Effector CD8-positive, alpha-beta T cell (primary cell): ENCODE data around the gene ELMO1.

Source experiments
- DNase-seq: peaks from one replicate; lab custom pipeline; 2025; lab: John Stamatoyannopoulos, UW

ELMO1 gene

DNA sequence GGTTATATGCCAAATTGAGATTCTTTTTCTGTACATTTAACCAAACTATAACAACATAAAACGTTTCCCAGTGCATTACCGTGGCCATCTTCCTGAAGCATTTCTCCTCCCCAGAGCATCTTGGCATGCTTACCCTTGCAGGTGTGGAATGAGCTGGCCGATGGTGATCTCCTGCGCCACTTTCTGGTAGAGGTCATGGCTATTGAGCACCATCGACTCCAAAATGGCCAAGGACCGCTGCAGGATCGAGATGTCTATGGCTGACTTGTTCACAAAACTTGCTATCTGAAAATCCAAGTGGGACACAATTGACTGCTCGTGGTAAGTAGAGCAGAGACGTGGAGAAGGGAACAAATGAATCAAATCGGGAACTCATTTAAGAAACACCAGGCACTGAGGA, 223.9 kb downstream of the ELMO1 start:
- DNase-seq, result no peak

DNA sequence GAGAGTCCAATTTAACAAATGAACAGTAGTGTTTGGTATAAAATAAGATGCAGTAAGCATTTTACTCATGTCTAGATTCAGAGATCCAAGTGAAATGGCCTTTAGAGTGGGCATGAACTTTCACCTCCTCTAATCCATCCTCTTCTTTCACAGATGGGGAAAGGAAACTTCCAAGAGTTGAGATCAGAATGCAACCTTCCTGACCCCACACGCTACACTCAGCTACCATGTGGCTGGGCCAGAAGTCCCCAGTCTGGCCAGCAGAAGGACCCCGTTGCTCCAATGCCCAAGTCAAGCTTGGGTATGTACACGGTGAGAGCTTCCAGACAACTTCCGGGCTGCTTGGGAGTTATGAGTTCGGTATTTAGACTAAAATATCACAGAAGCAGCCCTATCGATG, 228.0 kb downstream of the ELMO1 start:
- no peak for DNase-seq

DNA sequence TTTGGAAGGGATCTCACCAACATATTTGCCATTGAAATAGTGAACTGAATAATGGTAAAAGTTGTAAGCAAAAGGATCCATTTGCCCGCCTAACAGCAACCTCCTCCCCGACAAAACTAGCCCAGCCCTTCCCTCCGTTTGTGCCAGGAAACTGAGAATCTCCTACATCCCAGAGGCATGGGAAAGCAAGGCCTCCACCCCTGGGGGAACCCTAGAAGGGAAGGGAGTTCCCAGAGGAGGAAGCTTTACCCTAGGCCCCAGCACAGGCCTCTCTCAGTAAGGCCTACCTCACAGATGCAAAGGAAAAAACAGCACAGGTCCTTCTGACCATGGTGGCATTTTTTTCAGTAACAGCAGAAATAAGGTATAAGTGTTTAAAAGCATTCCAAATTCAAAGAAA, 229.7 kb downstream of the ELMO1 start:
- DNase-seq, result no peak

DNA sequence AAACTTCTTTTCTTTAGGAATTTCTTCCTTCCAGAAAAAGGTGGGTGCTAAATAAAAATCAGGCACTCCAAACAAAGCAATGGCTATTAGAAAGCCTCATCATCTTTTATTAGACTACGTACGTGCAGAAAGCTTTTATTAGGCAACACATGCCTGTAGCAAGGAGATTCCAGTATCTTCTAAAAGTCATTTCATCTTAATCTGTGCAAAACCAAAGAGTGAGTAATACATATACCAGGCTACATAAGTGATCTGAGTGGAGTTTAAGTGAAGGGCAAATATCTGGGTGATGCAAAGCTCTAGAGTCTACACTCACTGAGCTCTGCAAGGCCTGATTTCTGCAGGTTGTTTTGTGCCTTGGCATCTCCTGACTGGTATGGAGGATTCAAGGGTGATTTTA, 231.7 kb downstream of the ELMO1 start:
- DNase-seq, result no peak

DNA sequence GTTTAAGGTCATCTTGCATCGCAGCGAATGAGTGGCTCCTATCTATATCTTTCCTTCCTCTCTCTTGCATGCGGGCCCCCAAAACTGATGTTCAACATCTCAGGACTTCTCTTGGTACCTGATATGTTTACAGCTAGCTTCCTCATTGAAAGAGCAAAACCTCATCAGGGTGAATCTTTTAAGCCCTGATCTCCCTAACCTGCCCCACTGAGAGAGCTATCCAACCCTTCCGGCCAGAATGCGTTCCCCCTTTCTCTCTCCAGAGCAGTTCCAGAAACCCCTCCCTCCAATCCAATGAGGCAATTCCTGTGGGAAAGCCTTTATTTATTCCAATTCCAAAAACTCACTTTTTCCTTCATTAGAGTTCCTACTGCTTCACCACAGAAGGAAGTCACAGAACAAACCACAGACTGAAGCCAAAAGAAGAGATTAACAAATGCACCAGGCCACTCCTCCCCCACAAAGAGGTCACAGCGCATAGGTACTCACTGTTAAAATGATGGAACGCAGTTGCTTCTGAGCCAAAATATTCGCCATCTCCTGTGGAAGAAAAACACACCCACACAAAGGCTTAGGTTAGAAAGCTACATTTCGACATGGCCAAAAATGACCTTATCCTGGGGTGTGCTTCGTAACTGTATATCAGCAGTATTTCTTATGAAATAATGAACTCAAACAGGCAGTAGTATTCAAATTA, 232.4 kb downstream of the ELMO1 start:
- no peak for DNase-seq

DNA sequence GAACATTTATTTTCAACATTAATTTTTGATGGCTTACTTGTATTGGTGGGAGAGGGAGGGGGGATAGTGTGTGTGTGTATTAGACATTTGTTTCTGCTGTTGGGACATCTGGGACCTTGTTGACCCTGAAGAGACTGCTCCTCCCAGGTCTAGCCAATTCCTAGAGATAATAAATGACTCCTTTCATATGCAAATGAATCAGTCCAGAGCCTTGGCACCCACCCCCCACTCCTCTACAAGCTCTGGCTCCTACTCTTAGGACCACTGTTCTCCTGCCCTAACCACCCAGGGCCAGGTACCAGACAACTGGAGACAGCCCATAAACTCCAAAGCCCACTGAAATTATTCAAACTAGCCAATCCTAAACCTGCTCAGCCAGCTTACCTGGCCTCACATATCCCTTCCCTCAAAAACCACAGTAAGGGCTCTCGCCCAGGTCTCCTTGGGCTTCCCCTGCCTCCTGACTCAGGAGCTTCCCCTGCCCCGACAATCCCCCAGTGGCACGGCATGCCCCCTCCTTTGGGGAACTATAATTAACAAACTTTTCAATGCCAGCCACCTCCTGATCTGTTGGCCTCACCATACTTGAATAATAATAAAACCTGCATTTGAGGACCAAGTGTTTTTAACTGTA, 233.3 kb downstream of the ELMO1 start:
- no peak for DNase-seq

DNA sequence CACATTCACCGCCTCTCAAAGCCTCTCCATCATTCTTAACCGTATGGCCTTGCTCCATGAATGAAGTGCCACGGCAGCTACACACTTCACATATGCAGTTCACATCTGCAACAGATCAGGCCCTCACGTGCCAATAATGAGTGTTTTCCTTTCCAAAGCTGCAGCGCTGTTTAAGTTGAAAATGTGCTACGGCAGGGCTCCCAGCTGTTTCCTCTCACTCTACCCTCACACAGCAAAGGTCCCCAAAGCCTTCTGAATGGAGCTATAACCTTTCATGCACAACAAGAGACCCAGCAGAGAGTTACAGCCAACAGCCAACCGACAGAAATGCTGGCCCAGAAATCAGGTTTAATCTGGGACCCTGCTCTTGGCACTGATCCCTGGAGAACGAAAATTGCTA, 236.1 kb downstream of the ELMO1 start:
- DNase-seq, result no peak

DNA sequence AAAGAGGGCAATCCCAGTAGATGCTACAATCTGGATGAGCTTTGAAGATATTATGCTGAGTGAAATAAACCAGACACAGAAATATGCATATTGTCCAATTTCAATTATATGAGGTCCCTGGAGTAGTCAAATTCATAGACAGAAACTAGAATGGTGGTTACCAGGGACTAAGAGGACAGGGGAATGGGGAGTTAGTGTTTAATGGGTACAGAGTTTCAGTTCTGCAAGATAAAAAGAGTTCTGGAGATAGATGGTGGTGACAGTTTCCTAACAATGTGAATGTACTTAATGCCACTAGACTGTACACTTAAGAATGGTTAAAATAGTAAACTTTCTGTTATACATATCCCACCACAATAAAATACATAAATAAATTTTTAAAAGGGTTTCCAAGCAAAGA, 236.6 kb downstream of the ELMO1 start:
- no peak for DNase-seq

DNA sequence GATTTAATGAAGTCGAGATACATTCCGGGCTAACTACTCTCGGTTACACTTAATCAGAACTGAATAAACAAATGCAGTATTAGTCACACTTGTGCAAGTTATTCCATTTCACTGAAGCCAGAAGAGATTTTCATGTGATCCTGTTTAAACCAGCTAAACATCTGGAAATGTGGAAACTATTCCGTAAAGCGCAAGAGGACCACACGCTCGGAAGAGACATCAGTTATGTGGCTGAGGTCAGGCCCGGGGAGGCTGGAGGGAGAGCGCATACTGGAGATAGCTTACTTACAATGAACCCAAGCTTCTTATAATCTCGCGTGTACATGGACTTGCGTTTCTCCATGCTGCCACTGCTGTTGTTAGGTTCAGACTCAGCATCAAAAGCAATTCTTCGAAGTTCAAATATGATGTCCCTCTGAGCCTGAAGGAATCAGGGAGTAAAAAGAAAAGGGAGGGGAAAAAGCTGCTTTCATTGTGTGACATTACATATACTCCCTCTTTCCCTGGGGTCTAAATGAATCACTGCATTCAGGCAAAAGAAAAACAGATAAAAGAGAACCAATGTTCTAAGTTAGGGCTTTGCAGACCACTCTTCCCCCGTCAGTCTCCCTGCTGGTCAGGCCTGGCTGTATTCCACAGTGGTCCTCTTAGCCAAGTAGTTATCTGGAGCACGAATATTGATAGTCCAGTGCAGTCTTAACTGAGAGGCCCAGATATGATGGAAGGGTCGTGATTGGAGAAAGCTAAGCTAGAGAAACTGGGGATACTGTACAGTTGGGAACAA, 237.4 kb downstream of the ELMO1 start:
- no peak for DNase-seq

DNA sequence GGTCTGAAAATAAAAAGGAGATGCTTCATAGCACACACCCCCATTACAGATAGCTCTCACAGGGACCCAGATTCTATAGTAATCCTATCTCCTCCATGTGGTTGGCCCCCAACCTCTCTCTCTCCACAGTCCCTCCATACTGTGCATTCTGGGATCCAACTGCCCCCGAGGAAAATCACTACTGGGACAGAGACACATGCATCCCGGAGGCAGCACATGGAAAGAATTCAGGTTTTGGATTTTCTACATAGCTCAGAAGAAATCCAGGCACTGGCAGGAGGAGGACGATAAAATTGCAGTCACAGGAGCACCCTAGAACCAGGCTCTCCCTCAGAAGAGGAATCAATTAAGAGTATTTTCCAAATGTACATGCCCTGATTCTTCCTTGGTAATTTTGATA, 239.5 kb downstream of the ELMO1 start:
- no peak for DNase-seq

DNA sequence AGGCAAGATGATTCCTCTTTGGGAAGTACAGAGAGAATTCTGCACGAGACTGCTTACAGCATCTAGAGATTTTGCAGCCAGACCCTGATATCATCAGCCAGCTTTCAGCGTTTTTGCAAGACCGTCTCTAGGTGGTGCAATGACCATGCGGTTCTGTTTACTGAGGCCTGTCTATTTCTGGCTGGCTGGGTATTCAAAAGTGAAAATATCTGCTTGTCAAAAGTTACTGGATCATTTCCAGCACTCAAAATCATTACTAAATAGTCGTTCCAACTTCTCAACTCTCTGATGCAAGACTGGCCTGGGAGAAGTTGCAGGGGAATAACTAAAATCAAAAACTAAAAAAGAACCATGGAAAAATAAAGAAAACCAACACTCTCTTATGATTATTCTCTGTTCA, 240.1 kb downstream of the ELMO1 start:
- DNase-seq, result no peak

DNA sequence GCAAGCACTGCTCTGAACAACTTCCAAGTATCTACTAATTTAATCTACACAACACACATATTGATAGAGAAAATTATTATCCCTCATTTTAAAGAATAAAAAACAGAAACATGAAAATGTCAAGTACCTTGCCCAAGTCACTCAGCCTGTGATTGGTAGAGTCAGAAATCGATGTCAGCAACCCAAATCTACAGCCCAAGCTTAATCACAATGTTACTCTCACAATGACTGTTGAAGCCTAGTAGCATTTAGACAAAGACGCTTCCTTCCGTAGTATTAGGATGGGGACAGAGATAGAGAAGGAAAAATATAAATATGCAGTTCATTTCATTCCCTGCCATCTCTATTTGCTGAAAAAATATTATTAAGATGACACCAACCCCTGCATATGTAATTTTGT, 242.5 kb downstream of the ELMO1 start:
- no peak for DNase-seq

DNA sequence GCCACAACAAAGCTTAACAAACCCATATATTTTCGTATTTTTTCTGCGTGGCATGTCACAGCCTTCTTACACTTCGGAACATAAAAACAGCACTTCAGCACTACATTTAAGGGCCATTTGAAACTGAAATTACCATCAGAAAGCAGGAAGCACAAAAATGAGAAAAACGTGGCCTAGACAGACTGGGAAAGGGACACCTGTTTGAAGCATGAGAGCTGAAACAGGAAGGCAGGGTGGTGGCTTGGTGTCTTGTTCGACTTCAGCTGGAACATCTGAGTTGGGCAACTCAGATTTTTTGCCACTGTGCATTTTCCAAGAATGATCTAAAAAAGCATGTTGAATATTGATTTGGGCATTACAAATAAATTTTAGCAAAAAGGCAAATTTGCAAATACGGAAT, 243.2 kb downstream of the ELMO1 start:
- DNase-seq, result no peak

DNA sequence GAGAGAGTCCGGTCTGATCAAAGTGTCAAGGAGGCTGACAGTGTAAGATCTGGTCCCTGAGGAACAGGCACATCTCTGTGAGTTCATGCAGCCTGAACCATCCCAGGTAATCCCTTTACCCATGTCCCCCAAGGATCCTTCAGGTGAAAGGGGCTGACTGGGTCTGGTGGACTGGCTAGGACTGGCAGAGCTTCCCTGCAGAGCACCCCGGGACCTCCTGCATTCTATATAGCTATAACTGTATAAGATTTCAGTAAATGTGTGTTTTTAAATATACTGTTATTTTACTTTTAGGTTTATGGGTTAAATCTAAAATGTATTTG, 246.8 kb downstream of the ELMO1 start:
- DNase-seq, result no peak

DNA sequence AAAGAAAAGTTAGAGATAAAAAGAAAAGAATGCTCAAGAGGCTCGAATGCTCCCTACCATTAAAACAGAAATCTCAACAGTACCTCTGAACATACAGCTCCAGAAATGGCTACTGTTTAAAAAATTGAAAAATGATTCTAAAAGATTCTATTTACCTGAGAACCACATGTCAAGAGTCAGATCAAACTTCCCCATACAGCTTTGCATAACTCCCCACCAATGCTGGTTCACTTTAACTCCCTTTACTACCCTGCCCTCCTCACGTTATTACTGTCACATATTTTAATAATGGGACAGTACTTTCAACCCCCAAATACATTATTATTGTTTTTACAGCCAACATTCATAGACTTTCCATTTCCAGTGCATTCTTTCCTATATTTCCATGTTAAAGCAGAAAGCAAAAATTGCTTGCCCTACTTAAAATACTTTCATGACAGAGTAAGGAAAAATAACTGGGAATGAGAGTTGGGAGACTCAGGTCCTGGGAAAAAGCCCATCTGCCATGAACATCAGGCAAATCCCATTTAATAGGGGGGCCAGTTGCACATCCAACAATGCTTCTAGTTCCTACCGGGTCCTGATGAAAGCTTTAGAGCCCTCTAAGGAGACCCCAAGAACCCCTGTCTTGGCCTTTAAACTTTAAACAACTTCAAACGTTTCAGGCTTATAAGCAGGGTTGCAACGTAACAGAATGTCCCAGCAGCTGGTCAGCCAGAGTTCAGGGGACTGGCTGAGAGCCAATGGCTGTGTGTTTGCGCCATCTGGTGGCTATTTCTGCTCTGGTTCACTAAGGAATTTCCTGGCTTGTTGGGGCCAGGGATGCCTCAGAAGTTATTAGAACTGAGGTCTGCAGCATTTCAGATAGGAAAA, 247.4 kb downstream of the ELMO1 start:
- peak; percentile 8 for DNase-seq

DNA sequence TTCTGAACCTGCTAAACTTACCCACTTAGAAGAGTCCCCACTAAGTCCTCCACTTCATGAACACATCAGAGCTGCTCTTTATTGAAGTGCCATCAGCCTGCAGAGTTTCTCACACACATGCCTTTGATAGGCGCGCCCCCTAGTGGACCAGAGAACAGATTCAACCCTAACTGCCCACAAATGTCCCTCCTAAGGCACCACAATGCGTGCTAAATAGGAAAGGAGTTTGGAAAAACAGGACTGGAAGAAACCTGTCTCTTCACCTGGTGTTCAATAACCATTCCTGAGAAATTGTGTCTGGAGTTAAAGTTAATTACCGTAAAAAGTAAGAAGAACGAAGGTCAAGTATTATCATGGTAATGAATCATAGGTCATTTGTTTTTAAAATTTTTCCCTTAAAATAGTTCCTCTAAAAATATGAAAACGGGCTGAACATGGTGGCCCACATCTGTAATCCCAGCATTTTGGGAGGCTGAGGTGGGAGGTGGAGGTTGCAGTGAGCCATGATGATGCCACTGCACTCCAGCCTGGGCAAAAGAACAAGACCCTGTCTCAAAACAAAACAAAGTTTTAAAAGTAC, 249.7 kb downstream of the ELMO1 start:
- peak; percentile 69 for DNase-seq

DNA sequence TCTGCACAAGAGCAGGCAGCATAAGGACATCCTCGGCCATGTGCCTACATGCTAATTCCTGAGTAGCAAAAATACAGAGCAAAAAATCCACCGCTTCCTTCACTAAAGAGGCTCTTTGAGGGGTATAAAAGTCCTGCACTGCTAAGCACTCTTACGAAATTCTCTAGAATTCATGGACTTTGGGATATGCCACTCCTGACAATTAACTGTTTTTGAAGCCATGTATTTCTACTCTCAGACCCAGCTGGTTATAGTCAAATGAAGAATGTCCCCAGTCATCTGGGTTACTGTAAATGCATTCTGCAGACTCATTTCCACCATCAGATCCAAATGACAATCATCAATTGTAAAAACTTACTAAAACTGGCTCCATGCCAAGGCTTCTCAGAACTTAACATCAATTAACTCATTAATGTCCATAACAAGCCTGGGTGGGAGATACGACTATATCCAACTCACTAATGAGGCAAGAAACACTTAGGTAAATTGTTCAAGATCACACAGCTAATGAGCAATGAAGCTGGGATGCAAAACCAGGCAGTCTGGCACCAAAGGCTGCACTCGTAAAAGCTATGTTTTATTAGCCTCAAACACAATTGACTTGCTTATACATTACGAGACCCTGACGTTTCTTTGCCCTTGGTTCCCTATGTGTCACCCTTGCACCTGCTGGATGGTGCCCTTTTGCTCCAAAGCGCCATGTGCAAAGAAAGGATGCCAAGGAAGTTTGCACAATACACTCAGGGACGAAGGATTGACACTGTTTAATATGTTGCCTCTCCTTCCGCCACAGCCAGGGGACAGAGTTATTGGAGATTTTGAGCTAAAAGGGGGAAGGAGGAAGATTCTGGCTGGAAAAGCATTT, 250.4 kb downstream of the ELMO1 start:
- no peak for DNase-seq

DNA sequence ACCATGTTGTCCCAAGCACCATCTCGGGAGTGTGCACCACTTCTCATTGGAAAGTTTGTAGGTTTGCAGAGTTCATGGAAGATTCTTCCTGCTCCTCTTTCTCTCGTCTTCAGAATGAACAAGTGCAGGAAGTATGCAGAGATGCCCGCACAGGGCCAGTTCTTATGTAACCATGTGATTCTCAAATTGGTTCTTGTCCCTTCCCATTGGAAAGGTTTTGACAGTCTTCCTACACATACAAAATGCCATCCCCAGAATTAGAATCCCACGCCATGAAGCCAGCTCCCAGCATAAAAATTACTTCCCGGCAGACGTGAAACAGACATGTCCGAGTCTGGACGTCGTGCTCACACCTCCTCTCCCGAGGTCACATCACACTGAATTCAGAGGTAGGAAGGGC, 251.6 kb downstream of the ELMO1 start:
- no peak for DNase-seq

DNA sequence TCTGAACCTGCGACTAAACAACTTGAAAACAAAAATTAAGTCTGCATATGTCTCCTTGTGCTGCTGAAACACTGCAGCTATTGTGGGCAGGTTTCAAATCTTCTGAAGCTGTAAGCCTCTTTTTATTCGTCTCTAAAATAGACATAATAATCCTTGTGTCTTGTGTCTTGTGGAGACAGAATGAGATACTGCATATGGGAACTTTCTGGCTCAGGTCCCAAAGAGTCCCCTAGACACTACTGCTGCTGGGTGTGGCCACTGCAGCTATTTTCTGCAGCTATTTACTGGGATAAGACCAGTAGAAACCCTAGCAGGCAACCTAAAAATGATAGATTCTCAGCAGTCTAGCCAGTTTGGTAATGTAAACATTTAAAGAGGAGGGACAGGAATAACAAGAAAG, 252.0 kb downstream of the ELMO1 start:
- no peak for DNase-seq

DNA sequence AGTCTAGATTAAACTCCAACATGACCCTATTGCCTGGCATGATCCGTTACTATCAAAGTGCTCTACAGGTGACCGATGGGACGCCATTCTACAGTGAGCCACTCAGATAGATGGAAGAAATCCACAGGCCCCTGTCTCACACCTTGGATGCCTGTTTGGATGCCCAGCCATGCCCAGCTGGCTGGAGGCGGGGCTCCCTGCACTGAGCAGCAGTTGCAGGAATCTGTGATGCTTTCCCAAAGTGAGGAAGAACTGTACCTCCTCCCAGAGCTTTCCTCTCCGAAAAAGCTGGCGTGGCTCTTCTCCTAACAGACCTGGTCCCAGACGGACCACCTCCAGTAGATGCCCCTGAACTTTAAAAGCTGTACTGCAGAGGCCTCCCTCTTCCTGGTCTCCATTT, 253.3 kb downstream of the ELMO1 start:
- no peak for DNase-seq

DNA sequence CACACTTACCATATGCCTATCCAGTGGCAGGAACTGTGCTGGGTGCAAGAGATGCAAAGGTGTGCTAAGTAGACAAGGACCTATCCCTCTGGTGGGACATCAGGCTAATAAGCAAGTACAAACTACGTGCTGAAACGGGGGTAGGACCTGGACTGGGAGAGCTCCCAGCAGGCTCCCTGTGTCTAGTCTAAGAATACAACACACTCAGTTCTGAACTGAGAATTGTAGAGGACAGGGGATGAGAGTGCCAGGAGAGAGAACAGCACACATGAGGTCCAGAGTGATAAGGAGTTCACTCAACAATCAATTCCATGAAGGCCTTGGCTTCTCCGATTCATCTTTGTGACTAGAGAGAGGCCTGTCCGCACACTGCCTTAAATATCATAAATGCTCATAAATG, 253.7 kb downstream of the ELMO1 start:
- DNase-seq, result no peak
